ENCODE measurements around the gene NAPSA. TPM values are rescaled to one million over a fixed set of nuclear protein-coding genes. Genes with fewer than 3 reads are reported as not detected.

Gene NAPSA
- total RNA-seq, 4 donors from 2014 or later, result 1.6 to 5.0 (median 3.1) TPM

- Histone ChIP-seq H3K27me3 (peaks cover 33% of the 10 kb centered on the region), H3K4me3 (no peak overlapping the region), H3K36me3 (peaks cover 0 to 4% (median 0%) of the 10 kb centered on the region in 4 donors), H3K9me3 (no peaks in the 10 kb centered on the region), H3K4me1 (no peaks in the 10 kb centered on the region), H3K27ac (no peak overlapping the region)
- 85 to 91% methylated on average over 11 to 21 of the region's 21 CpGs for WGBS, 2 donors (ENCODE audit: low coverage in 1 of 2)
- intact Hi-C loops (cut with DNase I; ENCODE audit: low total_unique reads), result no loop called here
- DNase-seq, result no peak
- in situ Hi-C loops (cut with MboI; ENCODE audit: low pct_ligation_motif_present in 1 of 4, low pct_unique_long_range_greater_than_20kb in 1 of 4, low sequenced_read_pairs in 3 of 4), result no loop called here
- no peak for TF ChIP-seq POLR2AphosphoS5 (IDR thresholded peaks at IDR 0.05)
- no peak for TF ChIP-seq POLR2A (IDR thresholded peaks at IDR 0.05)
- no peak for TF ChIP-seq CTCF (IDR thresholded peaks at IDR 0.05)
- TF ChIP-seq EP300 (IDR thresholded peaks at IDR 0.05; ENCODE audit: low read depth), result no peak
Observed at GRCh38 chr19:50308991-50309390, 56.4 kb downstream of the NAPSA start.

Other genes starting within 250 kb of the NAPSA start
- not detected for gene IZUMO2, start 202.4 kb downstream of the NAPSA start, total RNA-seq
- 100 to 1,000 TPM; 321 to 814 (median 393) TPM for gene MYH14, start 162.0 kb downstream of the NAPSA start, total RNA-seq
- under 1 TPM; 0.27 to 0.64 (median 0.49) TPM for gene KCNC3, start 36.3 kb downstream of the NAPSA start, total RNA-seq
- 100 to 1,000 TPM in 2 of 4 donors, 10 to 100 TPM in 2; 80.8 to 192 (median 102) TPM for gene NR1H2, start 10.8 kb upstream of the NAPSA start, total RNA-seq
- 10 to 100 TPM; 14.6 to 59.1 (median 25.9) TPM for gene POLD1, start 18.7 kb upstream of the NAPSA start, total RNA-seq
- 10 to 100 TPM; 45.7 to 56.8 (median 51.7) TPM for gene SPIB, start 53.3 kb upstream of the NAPSA start, total RNA-seq
- gene MYBPC2, start 67.3 kb upstream of the NAPSA start, total RNA-seq, result under 1 TPM in 2 of 4 donors, not detected in 2; 0.16 to 0.41 TPM
- 100 to 1,000 TPM in 1 of 4 donors, 10 to 100 TPM in 3; 50.5 to 117 (median 78.7) TPM for gene EMC10, start 110.9 kb upstream of the NAPSA start, total RNA-seq
- 1 to 10 TPM in 1 of 4 donors, under 1 TPM in 2, not detected in 1; 0.55 to 4.2 (median 0.79) TPM for gene GARIN5A, start 111.2 kb upstream of the NAPSA start, total RNA-seq
- 100 to 1,000 TPM in 1 of 4 donors, 10 to 100 TPM in 3; 10.8 to 169 (median 36.6) TPM for gene JOSD2, start 145.6 kb upstream of the NAPSA start, total RNA-seq
- not detected for gene ASPDH, start 148.3 kb upstream of the NAPSA start, total RNA-seq
- 1 to 10 TPM in 1 of 4 donors, under 1 TPM in 3; 0.37 to 1.4 (median 0.91) TPM for gene LRRC4B, start 202.8 kb upstream of the NAPSA start, total RNA-seq

All from transverse colon (tissue), 4 donors.